Measurements from ENCODE around the gene RUSC2. TPM values are rescaled to one million over a fixed set of nuclear protein-coding genes. Genes with fewer than 3 reads are reported as not detected.
A peak's percentile ranks its signal among the peaks of the same experiment; 100 is the strongest.
"Not testable (repeated sequence)": the region's sequence is repeated elsewhere in the genome, so short reads cannot be mapped to it uniquely, and the experiment has no call there.

The RUSC2 gene
- total RNA-seq, 2 donors from 2014 or later = 89.8 to 124 TPM

DNA sequence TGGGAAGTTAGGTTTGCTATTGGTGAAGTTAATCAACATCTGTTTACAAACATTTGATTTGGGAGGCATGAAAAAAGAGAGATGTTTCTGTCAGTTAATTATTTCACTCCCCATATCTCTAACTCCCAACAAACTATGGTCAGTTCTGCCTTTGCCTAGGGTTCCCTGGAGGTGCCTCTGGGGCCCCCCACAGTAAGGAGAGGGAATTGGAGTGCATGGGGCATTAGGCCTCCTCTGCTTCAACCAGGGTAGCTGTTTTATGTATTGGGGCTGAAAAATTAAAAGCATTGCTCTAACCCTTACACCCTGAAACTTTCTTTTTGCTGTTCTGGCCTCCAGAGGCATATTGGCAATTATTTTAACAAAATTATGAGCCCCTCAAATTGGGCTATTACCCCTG, 32.3 kb downstream of the RUSC2 start:
- no peak for TF ChIP-seq CTCF (IDR thresholded peaks at IDR 0.05)

DNA sequence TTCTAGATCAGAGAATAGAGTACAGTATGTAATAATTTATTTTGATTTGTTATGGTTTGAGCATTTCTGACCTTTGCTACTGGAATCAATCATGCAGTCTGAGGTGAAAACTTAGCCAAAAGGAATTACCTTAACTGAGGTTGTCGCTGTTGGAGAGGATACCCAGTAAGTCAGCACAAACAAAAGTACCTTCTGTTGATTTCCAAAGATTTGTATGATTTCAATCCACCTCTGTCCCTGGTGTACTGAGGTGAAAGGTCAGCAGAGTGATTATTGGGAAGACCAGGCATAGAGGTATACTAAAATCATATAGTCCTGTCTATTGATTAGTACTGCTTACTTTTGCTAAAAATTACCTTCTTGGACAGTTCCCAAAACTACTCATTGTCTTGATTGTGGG, 32.8 kb downstream of the RUSC2 start:
- Histone ChIP-seq H3K4me1 (ENCODE audit: control insufficient read depth in 1 of 2, low read depth in 2 of 2) (peaks cover 65 to 99% of the 10 kb centered on the region in 2 donors), H3K36me3 (no peaks in the 10 kb centered on the region), H3K27ac (peak overlapping the region; percentile 91 to 97), H3K27me3 (replicated peaks; ENCODE audit: insufficient read depth) (no peaks in the 10 kb centered on the region), H3K9me3 (no peaks in the 10 kb centered on the region), H3K4me3 (no peak overlapping the region)
- ATAC-seq (ENCODE audit: insufficient number of reproducible peaks, low FRiP score, low read depth) (no peak), DNase-seq (ENCODE audit: low spot score) (no peak)
- TF ChIP-seq CTCF (IDR thresholded peaks at IDR 0.05) = no peak

More for the DNA sequence above, 32.3 kb downstream of the RUSC2 start:
- no peak for DNase-seq (ENCODE audit: low spot score)
- no peaks in the 10 kb centered on the region for H3K9me3 ChIP-seq
- ATAC-seq (ENCODE audit: insufficient number of reproducible peaks, low FRiP score, low read depth) = no peak
- H3K27ac ChIP-seq = peak overlapping the region; percentile 91 to 97
- H3K27me3 ChIP-seq (replicated peaks; ENCODE audit: insufficient read depth) = no peaks in the 10 kb centered on the region
- no peaks in the 10 kb centered on the region for H3K36me3 ChIP-seq
- peaks cover 69 to 99% of the 10 kb centered on the region in 2 donors for H3K4me1 ChIP-seq (ENCODE audit: control insufficient read depth in 1 of 2, low read depth in 2 of 2)
- no peak overlapping the region for H3K4me3 ChIP-seq

- not testable (repeated sequence) for H3K27me3 ChIP-seq (replicated peaks; ENCODE audit: insufficient read depth); H3K4me3 ChIP-seq; DNase-seq (ENCODE audit: low spot score); H3K36me3 ChIP-seq; ATAC-seq (ENCODE audit: insufficient number of reproducible peaks, low FRiP score, low read depth); H3K9me3 ChIP-seq
- Histone ChIP-seq H3K27ac (peak overlapping the region; percentile 91 to 97), H3K4me1 (ENCODE audit: control insufficient read depth in 1 of 2, low read depth in 2 of 2) (peaks cover 57 to 99% of the 10 kb centered on the region in 2 donors)
These were observed 33.6 kb downstream of the RUSC2 start for GRCh38 chr9:35523556-35523955.

DNA sequence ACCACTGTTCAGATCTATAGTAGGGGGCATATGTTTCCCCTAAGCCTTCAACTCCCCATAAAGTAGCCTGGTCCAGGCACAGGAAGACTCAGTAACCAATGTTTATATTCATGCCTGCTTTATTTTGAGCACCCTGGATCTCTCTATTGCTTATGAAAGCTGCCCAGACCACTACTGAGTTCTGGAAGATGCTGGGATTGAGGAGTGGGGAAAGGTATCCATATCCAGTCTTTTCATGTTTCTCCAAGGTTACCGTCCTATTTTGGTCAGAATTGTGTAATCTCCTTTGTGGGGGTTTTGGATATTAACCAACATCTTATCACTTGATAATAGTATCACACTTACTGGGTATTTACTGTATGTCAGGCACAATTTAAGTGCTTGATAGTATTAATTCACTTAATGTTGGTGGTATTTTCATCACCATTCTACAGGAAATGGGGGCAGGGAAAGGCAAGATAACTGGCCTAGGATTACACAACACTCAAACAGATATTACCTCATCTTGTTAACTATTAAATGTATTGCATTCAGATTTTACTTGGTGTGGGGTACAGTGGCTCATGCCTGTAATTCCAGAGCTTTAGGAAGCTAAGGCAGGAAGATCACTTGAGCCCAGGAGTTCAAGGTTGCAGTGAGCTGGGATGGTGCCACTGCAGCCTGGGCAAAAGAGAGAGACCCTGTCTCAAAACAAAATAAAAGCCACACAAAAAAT, 36.3 kb downstream of the RUSC2 start:
- H3K27ac ChIP-seq = peak overlapping the region; percentile 45 to 66

GRCh38 chr9:35529161-35529823, 39.4 kb downstream of the RUSC2 start:
- no peaks in the 10 kb centered on the region for H3K9me3 ChIP-seq
- H3K4me1 ChIP-seq (ENCODE audit: control insufficient read depth in 1 of 2, low read depth in 2 of 2) = peaks cover 30 to 77% of the 10 kb centered on the region in 2 donors
- peak overlapping the region; percentile 37 to 50 for H3K27ac ChIP-seq
- H3K27me3 ChIP-seq (replicated peaks; ENCODE audit: insufficient read depth) = no peaks in the 10 kb centered on the region
- no peak for DNase-seq (ENCODE audit: low spot score)
- no peak for ATAC-seq (ENCODE audit: insufficient number of reproducible peaks, low FRiP score, low read depth)
- no peaks in the 10 kb centered on the region for H3K36me3 ChIP-seq
- no peak for TF ChIP-seq CTCF (IDR thresholded peaks at IDR 0.05)
- no peak overlapping the region for H3K4me3 ChIP-seq

More for the DNA sequence above, 36.3 kb downstream of the RUSC2 start:
- H3K27me3 ChIP-seq (replicated peaks; ENCODE audit: insufficient read depth) = no peaks in the 10 kb centered on the region
- no peak for DNase-seq (ENCODE audit: low spot score)
- no peak for TF ChIP-seq CTCF (IDR thresholded peaks at IDR 0.05)
- no peak for ATAC-seq (ENCODE audit: insufficient number of reproducible peaks, low FRiP score, low read depth)
- H3K9me3 ChIP-seq = no peaks in the 10 kb centered on the region
- H3K4me3 ChIP-seq = no peak overlapping the region
- H3K36me3 ChIP-seq = no peaks in the 10 kb centered on the region
- H3K4me1 ChIP-seq (ENCODE audit: control insufficient read depth in 1 of 2, low read depth in 2 of 2) = peaks cover 48 to 97% of the 10 kb centered on the region in 2 donors

Measured in thoracic aorta (tissue), 2 donors.